ENCODE measurements around the gene FKBP8.

The FKBP8 gene

DNA sequence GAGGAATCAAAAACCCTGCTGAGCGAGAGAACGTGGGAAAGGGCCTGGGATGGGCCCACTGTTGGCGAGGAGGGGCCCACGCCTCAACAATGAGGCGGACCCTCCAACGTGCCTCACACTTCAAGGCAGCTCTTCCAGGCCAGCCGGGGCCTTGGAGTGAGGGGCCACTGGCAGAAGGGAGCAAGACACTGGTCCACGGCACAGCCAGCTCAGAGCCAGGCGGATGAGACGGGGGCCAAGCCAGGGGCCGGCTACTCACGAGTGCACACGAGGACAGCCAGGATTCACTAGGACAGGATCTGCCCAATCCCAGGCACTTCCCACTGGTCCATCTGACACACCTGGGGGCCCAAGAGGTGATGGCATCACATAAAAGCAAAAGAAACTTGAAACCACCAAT, 42.0 kb downstream of the FKBP8 start:
- no peak for DNase-seq

DNA sequence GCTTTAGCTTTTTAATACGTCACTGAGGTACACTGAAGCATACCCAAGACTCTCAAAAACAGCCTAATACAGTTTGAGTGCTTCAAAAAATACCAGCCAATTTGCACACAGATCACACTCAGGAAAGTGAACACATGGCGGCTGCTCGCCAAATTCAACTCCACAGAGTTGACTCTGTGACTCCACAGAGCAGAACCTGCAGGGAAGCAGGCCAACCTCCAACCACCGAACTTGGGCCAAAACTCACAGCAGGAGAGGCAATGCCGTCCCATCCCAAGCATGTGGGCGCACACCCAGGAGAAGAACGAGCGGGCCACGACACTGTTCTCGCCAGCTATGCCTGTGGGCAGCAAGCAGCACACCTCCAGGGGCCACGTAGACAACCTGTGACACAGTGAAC, 42.6 kb downstream of the FKBP8 start:
- DNase-seq, result no peak

DNA sequence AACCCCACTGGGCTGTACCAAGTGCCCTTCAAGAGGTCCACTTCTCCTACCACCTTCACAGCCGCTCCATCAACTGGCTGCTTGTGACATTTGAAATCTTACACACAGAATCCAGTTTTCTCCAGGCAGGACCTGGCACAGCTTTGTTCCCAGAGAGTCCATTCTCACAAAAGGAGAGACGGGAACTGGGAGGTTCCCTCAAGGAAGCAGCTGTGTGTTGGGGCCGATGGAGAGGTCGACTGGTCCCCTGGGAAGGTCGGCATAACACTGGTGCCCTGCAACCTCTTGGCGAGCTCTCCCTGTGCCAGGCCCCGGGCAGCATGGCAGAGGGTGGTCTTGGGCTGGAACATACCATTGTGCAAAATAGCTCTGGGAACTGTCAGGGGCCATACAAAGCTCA, 43.0 kb downstream of the FKBP8 start:
- no peak for DNase-seq

DNA sequence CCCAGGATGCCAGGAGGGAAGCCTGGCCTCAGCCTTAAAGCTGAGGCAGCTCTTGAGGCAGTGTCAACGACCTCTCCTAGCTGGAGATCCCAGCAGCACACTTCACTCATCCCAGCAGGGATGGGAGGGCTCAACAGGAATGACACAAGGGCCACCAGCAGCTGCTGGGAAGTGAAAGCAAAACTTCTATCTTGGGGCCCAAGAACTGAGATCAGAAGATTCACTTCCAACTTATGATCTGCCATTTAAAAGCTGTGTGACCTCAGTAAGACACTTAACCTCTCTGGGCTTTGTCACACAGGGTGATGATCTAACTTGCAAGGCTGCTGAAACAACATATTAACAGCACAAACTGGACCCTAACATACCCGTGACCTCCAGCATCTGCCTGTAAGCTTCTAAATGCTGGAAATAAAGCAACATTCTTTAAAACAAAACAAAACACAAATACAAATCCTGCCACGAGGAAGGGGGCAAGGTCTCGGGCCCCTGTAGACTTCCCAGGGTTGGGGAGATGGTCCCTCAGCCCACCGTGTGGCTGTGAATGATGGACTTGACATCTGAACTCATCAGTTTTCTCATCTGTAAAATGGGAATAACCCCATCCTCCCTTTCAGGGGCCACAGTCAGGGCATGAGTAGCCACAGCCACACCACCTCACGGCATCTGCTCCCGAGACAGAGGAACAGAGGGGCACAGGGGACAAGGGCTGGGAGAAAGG, 44.2 kb downstream of the FKBP8 start:
- DNase-seq, result no peak

DNA sequence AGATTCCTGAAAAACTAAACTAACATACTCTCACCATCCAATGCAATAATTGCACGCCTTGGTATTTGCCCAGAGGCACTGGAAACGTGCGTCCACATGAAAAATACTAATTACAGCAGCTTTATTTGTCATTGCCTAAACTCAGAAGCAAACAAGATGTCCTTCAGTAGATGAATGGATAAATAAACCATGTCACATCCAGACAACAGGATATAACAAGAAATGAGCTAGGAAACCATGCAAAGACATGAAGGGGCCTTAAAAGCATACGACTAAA, 46.5 kb downstream of the FKBP8 start:
- no peak for DNase-seq

DNA sequence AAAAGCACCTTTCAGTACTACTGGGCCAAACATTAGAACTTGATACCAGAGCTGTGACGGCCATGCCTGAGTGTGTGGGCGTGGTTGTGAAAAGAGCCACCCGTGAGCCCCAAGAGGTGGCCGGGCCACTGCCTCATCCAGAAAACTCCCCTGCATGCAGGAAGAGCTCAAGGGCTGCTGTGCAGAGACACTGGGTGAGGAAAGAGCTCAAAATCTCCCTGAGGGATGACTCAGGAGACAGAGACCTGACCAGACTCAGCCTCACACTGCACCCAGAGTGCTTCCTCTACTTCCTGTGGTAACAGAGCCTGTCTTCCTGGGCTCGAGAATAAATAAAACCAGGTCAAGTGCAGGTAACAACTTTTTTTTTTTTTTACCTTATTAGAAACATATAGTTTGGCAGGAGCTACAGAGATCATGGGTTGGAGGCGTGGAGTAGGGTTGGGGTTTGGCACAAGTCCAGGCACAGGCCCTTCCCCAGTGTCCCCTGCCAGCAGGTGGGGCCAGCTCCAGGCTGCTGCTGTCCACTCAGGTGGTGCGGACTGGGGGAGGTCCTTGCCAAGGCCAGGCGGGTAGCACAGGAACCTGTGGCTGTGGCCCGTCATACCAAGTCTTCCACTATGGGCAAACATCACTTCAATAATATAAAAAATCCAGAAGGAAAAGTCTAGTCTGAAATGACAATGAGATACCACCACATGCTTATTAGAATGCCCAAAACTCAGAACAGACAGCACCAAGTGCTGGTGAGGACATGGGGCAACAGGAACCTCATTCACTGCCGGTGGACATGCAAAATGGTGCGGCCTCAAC, 47.0 kb downstream of the FKBP8 start:
- DNase-seq, result no peak

DNA sequence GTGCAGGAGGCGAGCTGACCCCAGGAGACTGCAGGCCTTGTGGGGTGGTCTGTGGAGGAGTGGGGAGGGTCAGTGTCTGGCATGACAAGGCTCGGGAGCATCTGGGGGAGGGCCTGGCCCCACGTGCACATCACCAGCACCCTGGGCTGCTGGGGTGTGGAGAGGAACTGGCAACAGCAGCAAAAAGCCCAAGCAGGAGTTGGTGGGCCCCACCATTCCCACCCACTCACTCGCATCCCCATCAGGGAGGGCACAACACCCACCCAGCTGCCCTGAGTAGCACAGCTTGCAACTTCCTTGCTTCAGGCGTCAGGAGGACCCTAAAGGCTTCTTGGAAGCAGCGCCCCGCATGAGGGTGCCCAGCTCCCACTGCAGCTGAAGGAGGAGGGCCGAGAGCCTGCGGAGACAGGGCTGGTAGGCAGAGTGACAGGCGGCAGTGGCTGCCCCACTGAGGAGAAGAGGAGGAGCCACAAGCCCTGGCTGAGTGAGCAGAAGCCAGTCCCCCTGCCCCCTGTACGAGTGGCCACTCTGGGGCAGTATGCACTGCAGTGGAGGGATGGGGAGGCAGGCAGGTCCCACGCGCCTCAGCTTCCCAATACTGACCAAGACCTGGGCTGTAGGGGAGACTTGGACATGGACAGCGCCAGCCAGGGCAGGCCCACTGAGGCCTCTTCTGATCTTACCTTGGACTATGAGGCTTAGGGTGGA, 48.0 kb downstream of the FKBP8 start:
- DNase-seq, result no peak

DNA sequence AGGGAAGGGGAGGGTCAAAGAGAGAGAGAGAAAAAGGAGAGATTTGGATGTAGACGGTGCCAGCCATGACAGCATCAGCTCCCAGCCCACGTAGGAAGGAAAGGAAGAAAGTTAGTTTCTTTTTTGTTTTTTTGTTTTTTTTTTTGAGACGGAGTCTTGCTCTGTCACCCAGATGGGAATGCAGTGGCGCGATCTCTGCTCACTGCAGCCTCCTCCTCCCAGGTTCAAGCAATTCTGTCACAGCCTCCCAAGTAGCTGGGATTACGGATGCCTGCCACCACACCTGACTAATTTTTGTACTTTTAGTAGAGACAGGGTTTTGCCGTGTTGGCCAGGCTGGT, 49.1 kb downstream of the FKBP8 start:
- DNase-seq, result no peak

DNA sequence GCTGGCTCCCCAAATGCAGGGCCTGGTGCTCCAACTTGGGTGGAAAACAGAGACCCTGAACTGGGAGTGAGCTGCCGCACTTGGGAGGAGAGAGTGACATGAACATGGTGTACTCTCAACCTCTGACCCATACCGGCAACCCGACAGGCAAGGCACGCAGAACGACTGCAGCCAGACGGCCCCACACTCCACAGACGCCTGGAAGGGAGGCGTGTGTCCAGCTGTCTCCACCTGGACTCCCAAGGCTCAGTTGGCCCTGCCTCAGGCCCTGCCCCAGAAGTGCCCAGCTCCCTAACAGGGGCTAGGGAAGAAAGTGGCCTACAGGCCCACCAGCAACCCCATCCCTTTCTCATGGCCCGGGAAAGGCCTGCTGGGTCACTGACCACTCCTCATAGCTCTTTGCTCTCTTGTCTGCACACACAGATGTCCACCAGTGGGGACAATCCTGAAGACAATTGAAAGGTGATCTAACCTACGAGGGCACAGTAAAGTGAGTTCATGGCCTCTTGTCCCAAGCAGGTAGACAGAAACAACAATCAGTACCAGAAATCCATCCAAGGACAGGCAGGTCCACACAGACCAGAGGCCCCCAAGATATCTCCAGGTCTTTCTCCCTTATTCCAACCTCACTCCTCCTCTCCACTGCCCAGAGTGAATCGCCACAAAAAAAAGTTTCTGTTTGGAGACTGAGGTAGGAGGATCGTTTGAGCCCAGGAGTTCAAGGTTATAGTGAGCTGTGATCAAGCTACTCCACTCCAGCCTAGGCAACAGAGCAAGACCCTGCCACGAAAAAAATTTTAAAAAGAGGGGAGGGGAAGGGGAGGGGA, 49.7 kb downstream of the FKBP8 start:
- no peak for DNase-seq

DNA sequence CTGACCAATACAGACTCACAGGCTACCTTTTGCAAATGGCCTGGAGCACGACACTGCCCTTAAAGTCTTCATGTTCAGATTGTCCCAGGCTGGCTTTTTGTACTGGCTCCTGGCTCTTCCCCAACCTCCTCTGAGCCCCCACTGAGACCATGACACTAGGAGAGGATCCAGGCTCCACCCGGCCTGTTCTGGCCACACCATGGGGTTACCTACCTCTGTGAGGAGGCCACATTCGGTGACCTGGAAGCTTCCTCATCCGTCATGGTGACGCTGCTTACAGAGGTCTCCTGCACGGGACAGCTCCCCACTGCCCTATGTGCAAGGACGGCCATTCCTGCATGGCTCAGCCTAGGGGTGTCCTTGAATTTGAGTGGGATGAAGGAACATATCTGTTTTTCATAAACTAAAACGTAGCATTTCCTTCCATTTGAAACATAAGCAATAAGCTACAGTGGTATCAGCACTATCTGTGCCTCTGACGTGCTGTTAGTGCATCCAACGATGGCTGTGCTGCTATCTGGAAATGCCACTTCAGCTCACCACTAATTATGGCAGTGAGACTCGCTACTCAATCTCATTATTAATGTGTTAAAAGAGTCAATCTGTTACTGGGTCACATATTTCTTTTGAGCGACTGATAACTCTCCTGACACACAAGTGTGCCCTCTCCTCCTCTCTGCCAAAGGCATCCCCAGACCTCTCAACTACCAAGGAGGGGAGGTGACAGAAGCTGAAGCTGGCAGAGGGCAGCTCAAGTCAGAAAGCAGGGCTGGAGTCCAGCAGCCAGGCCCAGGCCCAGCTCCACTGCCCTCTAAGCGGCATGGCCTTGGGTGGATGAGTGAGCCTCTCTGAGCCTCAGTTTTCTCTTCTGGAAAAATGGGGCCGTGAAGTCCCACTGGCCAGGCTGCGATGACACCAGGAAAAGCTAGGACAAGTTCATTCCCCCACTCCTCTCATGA, 51.1 kb downstream of the FKBP8 start:
- no peak for DNase-seq

DNA sequence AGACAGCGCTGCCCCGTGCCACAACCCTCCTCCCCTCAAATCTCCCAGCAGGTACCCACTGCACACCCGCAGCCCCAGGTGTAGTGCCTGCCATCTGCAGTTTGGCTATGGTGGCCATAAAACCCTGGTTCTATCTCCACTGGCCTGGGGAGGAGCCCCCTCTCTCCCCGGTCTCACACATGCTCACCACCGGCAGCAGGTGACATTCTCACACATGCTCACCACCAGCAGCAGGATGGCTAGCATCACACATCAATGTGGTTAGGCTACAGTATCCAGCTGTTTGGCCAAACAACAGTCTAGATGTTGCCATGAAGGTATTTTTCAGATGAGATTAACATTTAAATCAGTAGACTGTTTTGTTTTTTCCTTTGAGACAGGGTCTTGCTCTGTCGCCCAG, 52.6 kb downstream of the FKBP8 start:
- DNase-seq, result no peak

DNA sequence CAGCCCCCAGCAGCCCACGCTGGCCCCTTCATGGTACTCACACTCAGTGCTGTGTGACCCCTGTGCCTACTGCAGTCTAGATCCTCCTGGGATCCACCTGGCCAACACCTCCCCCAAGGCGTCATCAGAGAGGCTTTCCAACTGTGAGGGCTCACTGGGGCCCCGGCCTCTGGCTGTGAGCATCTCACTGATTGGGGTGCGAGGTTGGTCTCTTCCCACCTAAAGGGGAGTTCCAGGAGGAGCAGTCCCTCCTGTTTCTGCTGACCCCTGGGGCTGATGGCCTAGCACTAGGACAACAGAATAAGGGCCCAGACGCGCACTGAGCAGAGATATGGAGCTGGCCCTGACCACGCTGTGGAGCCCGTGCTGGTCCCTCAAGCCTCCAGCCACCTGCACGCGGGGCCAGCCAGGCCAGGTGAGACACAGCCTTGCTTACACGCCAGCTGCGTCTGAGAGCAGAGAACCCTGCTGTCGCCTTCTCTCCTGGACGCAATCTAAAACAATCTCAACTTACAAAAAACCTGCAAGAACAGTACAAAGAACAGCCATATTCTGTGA, 53.7 kb downstream of the FKBP8 start:
- DNase-seq, result no peak

DNA sequence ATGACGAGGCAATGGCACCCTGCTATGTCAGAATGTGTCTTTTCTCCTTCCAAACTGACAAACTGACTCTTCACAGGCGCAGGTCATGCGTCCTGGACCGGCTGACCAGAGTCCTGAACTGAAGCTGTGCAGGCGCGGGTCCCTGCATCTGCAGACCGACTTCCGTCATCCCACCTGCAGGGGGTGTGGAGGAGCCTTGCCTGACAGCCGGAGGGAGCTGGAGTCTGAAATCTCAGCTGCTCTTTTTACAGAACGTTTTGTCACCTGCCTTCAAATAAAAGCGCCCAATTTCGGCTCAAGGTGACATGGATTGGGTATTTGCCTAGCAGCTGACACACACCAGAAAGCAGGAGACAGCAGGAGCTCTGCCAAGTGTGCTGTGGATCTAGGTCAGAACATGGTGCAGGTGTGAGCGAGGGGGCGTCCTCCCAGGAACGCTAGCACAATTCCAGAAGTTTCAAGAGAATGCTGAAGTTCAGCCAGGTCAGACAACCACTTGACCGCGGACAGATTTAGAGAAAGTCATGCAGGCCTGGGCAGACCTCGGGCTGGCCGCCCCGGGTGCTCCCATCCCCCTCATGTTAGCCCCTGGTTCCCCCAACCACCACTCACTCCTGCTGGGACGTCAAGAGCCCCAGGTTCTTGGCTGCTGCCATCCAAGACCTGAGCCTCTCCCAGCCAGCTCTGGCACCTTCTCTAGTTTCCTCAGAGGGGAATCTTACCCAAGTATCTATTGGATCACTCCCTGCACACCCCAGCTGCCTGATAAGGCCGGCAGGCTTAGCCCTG, 54.3 kb downstream of the FKBP8 start:
- DNase-seq, result no peak

DNA sequence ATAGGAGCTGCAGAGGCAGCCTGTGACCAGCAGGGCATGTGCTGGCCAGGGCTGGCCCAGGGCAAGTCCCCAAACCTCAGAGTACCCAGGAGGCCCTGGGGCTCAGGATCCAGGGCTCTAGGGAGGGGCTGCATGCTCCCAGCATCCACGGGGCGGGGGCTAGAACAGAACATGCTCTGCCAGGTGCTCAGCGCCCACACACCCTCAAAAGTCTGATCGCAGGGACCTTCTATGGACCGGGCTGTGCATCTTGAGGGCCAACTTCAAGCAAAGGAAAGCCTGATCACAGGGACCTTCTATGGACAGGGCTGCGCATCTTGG, 55.0 kb downstream of the FKBP8 start:
- DNase-seq, result no peak

DNA sequence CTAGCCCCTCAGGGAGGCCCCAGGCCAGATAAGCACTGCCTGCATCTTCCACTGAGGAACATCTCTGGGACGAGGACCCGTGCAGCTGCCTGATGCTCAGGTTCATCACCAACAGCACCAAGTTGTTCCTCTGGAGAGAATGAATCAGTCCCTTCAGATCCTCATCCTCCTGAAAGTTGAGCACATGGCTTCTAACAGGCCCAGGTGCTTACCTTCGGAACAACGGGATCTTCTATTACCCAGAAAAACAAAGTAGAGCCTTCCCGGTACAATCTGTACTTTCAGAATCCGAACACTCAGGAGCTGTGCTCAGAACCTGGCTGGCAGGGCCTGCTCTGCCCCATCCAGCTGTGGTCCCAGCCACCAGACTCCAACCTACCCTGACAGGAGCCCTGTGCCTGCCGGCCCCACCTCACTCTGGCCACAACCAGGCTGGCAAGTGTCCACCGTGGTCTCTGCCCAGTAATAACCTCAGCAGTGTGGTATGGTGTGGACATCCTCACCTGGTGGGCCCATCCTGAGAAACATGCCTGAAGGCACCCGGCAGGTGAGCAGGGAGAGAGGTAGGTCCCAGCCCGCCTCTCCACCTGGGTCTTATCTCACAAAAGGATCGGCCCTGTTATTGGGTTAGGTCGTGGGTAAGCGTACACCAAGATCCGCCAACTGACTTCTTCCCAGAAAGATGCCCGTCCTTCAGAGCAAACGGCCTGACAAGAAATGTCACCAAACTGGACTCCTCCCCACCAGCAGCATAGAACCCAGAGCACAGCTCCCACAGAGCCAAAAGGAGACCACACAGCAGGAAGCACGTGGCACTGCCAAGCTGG, 55.6 kb downstream of the FKBP8 start:
- DNase-seq, result no peak

DNA sequence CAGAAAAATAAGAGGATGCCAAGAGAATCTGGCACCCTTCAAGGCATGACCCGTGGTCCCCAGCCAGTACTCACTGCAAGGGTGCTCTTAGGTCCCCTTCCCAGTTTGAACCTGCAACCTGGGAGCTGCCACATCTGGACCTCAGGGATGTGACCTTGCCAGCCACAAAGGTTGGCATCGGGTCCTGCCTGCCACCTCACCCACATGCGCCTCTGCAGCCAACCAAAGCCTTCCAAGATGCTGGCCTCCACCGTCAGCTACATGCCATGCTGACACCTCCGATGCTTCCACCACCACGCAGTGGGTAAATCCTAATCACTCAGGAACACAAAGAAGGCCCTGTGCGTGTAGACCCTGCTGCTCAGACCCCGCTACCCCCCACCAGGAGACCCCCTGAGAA, 56.6 kb downstream of the FKBP8 start:
- no peak for DNase-seq

DNA sequence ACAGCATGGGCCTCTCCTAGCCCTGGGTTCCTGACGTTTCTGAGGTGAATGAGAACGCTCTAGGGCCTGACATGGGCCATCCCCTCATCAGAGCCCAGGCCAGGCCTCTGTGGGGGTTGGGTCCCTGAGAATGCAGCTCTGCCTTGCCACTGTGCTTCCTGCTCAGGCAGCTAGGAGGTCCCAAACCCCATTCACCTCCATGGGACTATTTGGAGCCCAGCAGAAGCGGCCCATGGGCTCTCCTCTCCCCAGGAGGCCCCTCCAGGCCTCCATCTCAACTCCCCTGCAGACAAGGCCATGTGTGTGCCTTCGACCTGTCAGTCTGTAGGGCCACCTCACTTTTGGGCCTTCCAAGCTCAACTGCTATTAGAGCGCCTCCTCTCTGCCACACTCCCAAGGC, 58.4 kb downstream of the FKBP8 start:
- DNase-seq, result no peak

DNA sequence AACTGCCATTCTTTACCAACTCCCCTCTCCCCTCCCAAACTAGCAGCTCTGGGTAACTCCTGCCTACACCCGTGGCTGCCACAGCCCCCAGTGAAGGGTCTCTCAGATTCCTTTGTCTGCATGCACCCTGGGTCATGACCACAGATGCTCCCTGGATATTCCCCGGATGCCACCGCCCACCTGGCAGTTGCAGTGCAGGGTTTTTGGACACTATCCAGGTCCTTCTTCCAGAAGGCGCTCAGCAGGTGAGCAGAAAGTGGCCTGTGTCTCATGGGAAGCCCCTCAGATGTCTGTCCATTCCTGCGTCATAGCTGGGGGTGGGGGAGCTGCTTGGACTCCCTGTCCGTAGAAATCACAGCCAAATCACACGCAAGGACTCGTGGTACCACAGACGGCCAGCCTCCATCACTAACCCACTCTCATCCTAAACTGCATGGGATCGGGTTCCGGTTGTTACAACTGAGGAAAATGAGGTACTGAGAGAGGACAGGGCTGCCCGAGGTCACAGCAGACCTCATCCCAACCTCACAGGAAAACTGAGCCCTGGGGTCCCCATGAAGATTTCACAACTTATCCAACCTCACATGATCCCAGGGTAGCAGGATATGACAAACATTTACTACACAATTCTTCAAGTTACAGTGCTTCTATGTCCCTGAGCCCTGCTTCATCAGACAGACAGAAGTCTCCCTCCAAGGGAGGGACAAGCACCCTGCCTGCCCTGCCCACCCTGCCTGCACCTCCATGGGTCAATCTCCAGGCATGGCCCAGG, 60.1 kb downstream of the FKBP8 start:
- DNase-seq, result no peak

All from NCI-H526 treated with DMSO at 0.1 percent for 48 hours (cell line).